Stimulated activated CD4-positive, alpha-beta T cell treated with anti-CD3 and anti-CD28 coated beads, Interleukin-12 subunit alpha, Interleukin-12 subunit beta, amount 100 ng/mL, for 24 hours (primary cell): ENCODE measurements around the gene SPOCK1.

Experiments
- DNase-seq, 2 experiments: peaks; one replicate each; pipeline ENCODE4 v3.0.0-alpha.2; 2020; ENCODE audit warnings: low read depth in 2 of 2

Gene SPOCK1

DNA sequence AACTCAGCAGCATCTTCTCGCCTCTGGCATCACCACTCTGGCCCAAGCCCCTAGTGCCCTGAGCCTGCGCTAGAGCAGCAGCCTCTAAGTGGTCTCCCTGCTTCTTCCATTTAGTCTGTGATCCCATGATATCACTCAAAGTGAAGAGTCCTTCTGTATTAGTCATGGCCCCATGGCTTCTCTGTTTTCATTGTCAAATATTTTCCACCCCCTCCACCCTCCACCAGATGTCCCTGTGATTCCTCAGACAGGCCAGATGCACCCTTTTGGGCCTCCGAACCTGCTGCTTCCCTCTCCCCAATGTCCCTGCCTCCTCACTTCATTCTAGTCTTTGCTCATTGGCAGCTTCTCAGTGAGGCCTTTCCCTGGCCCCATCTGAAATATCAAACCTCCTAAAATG, 299.2 kb downstream of the SPOCK1 start:
- DNase-seq, result no peak

DNA sequence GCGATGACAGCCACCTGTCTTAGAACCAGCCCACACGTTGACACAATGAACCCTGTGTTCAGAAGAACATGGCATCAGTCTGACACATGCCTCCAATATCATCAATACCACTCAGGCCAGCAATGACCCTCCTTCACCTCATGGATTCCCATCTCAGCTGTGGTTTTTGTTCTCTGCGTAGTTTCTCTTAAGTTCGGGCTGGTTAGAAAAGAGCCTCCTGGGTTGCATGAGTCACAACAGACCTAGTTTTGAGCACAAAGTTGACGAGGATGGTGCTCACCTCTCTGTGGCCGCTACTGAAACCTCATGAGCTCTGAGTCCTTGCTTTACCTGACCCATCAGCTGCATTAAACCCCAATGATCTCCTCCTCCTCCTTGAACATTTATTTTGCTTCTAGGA, 299.9 kb downstream of the SPOCK1 start:
- DNase-seq, result no peak

DNA sequence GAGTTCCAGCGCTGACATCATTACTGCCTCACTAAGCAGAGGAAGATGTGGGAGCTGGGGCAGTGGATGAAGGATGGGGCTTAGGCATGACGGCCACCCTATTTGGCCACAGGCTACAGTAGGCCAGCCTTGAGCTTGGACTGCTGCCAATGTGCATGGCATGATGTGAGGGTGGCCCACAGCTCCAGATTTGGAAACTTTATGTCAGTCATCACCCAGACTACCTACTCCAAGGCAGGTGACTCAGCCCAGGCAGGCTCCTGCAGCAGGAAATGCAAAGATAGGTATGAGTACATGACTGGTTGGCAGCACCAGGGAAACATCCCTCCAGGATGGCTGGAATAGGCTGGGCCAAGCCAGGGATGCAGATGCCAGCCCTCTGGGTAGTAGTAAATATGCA, 303.6 kb downstream of the SPOCK1 start:
- no peak for DNase-seq

DNA sequence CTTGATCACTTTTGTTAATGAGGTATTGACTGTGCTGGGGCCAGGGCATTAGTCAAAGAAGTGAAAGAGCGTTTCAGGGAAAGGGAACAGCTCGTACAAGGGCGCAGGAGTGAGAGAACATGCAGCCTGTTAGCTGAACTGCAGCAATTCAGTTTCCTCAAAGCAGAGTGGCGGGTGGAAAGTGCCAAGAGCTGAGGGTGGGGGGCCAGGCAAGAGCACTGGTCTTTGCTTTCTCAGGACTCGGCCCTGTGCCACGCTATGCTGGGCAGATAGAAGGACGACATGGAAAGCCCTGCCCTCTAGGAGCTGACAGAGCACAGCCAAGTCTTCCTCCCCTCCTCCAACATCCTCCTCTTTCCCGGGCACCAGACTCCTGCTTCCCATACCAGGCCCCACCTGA, 304.8 kb downstream of the SPOCK1 start:
- DNase-seq, result no peak

DNA sequence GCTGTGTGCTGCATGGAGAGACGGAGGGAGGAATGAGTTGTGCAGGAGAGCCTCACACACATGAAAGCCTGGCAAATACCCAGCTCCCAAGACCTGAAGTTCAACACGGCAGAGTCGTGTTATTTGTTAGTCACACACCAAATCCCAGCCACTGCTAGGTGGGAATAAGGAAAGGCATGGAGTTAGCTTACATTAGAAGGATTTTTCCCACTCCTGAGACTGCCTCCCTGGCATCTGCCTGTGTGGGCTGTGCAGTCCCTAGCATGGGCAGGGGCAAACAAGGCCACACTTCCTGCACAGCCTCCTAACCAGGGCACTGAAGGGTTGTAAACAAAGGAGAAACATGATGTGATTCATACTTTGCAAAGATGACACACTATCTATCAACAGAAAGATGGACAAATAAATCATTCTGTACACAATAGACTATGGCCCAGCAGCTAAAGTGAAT, 306.8 kb downstream of the SPOCK1 start:
- DNase-seq, result no peak

DNA sequence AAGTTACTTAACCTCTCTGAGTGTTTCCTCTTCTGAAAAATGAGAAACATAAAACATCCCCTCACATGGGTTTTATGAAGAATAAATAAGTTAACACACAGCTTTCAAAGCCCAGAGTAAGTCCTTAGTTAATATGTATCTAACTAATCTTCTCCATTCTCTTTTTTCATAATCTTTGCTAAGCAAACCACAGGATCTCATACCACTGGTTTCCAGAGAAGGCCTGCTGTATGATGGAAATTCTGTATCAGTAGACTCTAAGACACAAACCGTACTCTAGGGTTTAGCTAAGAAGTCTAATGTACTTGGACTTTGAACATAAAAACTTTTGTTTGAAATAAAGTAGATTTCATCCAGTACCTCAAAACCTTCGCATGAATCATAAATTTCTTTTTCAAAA, 307.9 kb downstream of the SPOCK1 start:
- no peak for DNase-seq

DNA sequence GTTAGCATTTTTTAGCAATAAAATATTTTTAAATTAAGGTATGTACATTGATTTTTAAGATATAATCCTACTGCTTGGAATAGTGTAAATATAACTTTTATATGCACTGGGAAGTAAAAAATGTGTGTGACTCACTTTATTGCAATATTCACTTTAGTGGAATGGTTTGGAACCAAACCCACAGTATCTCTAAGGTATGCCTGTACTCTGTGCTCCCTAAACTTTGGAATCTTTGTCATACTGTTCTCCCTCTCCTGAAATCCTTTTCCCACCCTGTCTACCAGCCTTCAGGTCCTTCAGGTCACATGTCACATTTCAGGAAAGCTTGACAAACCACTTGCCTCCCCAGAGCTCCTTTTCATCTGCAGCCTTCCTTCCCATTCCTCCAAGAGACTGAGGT, 308.7 kb downstream of the SPOCK1 start:
- DNase-seq, result no peak

DNA sequence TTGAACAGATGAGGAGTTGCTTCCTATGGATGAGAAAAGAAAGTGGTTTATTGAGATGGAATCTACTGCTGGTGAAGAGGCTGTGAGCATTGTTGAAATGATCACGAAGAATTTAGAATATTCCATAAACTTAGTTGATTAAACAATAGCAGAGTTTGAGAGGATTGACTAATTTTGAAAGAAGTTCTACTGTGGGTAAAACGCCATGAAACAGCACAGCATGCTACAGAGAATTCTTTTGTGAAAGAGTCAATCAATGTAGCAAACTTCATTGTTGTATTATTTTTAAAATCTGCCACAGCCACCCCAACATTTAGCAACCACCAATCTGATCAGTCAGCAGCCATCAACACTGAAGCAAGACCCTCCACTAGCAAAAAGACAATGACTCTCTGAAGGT, 309.1 kb downstream of the SPOCK1 start:
- DNase-seq, result no peak

DNA sequence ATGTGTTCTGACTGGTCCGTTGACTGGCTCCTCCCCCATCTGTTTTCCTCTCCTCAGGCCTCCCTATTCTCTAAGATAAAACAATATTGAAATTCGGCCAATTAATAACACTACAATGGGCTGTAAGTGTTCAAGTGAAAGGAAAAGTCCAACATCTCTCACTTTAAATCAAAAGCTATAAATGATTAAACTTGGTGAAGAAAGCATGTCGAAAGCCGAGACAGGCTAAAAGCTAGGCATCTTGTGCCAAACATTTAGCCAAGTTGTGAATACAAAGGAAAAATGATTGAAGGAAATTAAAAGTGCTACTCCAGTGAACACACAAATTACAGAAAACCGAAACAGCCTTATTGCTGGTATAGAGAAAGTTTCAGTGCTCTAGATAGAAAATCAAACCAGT, 310.6 kb downstream of the SPOCK1 start:
- no peak for DNase-seq

DNA sequence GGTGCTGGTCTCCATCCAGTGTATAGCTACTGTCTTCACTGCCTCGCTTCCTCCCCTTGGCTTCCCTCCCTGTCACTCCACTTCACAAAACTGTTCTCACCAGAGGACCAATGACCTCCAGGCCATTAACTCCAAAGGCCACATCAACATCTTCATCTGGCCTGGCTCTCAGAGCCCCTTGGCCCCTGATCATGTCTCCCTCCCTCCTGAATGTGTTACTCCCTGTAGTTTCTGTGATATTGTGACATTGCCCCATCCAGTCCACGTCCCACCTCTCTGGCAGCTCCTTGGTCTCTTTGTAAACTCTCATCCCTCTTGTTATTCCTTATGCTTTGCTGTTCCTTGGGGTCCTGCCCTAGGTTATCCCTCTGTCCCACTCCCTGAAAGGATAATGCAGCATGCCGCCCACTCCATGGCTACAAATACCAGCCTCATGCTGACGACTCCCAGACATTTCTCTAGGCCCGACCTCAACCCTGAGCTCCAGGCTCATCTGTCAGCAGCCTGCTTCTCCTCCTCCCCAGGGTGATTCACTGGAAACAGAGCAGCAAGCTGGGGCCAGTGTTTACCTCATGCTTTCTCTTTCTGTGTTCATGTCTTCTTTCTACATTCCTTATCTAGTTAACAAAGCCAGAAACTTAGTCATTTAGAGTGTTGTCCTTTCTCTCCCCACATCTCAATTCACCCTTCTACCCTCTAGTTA, 312.2 kb downstream of the SPOCK1 start:
- no peak for DNase-seq

DNA sequence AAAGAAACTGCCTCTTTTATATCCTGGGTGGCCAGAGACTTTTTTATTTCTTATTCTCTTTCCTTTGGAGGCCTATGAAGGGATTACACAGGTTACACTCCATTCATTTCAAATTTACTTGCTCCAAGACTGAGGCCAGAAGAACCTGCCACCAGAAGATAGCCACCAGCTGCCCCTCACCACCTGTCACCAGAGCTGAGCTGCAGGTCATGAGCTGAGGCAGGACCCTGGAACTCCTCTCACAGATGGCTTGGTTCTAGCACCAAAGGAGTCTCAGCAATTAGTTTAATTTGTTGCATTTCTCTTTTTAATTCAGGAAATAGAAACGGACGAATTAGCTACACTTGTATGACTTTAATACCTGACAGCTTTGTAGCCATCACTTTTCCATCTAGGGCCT, 313.9 kb downstream of the SPOCK1 start:
- DNase-seq, result no peak

DNA sequence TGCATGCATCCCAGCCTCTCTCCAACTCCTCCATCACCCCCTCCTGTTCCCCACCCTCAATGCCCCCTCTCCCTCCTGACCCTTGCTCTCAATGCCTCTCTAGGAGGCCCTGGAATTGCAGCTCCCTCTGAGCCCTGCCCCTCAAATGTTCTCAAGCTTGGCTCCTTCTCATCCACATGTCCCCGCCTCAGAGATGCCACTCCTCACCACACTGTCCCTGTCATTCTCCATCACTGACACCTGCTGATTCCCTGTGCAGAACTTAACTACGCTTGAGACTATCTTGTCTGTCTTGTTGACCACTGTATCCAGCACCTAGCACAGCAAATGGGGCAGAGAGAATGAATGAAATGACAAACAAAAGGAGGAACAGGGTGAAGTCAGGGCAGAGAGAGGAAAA, 314.4 kb downstream of the SPOCK1 start:
- DNase-seq, result no peak

DNA sequence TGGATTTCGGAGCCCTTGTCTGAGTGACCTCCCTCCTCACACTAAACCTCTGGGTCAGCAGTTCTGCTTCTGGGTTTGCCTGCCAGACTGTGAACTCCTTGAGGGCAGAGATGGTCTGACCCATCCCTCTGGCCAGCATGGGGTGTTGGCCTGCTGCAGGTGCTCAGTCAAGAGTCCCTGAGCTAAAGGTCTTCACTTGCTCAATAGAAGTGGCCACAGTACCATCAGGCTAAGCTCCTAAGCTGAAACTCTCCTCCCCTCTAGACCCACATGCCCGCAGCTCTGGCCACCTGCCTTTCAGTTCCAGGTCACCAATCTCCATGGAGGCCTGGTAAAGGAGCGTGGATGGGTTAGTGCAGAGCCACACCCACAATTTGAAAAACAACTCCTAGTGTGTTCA, 316.6 kb downstream of the SPOCK1 start:
- no peak for DNase-seq

DNA sequence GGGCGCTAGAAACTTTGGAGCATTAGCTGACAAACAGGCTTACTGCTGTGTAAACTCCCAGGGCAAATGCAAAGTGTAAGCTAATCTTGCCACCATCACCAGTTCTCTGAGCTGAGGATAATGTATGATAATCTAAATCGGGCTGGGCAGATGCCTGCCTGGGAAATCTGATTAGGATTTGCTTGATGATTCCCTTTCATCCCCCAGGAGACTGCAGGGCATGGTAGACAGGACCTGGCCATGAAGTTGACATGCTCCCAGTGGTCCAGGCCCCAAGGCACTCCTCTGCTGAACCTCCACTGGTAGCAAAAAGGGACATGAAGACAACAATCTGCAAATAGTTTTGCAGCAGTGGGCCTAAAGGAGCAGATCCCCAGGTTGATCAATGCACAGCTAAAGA, 317.5 kb downstream of the SPOCK1 start:
- no peak for DNase-seq

DNA sequence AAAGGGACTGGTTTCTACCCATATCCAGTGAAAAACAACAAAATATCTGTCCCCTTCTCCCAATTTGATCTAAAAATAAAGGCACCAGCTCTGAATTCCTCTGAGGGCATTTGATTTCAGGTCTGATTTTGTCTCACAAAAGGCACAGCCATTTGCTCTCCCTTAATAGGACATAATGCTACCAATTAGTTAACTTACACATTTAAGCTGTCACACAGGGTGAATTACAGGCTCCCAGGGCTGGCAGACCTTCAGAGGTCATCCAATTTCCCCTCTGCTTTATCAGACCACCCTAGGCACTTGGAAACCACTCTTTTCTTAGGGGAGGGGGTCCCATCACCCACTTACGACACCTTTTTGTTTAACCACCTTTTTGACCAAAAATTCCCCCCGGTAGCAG, 319.9 kb downstream of the SPOCK1 start:
- DNase-seq, result no peak

DNA sequence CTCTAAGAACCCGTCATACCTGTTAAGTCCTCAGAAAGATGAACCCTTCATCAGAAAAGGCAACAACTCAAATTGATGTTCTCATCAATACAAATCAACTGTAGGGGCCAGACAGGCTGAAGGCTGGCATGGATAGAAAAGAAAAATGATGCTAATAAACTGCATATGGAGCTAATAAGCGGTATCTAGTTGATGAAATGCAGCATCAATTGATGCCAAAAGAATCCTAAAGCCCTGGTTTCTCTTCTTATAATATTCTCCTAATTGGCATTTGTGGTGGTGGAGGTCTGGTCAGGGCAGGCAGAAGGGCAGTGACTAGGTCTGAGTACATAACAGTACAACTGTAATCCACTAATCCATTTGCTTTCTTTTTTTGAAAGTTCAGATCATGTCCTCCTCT, 322.5 kb downstream of the SPOCK1 start:
- no peak for DNase-seq

DNA sequence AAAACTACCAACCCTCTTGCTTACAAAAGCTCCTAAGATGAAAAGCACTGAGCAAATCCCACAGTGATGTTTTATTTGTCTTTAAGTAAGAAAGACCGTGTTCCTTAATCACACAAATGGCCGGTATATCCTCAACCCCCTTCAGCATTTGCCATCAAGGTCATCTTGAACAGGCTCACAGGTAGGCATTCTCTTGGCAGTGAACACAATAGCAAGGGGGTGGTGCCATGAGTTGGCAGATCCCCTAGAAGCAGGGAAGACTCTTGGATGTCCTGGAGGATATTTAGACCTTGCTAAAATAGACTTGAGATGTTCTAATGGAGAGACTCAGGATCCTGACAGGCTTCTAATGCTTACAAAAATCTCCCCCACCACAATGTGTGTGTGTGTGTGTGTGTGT, 323.0 kb downstream of the SPOCK1 start:
- DNase-seq, result no peak

DNA sequence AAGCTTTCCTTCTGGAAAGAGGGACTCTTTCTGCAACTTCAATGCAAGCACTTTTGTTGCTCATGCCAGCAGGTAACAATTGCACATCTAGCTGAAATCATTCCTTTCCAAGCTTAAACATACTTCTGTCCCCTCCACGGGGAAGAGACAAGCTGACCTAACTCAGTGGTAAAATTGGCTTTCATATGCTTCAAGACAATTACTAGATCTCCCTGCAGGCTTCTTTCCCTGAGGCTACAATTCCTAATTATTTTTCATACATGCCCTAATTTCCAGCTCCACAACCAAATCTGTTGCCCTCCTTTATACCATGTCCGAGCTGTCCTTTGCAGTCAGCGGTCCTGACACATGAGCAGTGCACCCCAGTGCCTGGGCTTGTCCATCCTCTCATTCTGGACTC, 324.9 kb downstream of the SPOCK1 start:
- DNase-seq, result no peak

DNA sequence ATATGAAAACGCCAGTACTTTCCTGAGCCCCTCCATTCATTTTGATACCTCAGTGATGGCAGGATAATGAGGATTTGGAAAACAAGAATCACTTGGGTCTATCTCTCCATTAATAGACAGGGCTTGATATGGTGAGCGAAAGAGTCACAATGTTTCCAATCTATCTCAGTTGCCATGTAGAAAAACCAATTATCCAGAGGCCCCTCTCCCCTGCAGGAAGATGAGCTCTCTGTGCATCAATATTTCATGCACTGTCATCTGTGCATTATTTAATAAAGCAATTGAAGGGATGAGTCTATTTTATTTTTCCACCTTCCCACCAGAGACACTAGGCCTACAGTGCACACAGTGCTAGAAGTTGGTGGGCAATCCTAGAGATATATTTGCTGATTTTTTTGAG, 326.9 kb downstream of the SPOCK1 start:
- DNase-seq, result no peak

DNA sequence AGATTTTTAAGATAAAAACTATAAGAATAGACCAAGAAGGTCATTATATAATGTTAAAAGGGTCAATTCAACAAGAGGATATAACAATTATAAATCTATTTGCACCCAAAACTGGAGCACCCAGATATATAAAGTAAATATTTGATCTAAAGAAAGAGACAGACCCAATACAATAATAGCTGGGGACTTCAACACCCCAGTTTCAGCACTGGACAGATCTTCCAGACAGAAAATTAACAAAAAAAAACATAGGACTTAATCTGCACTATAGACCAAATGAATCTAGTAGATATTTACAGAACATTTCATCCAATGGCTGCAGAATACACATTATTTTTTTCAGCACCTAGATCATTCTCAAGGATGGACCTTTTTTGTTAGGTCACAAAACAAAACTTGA, 331.9 kb downstream of the SPOCK1 start:
- DNase-seq, result no peak

DNA sequence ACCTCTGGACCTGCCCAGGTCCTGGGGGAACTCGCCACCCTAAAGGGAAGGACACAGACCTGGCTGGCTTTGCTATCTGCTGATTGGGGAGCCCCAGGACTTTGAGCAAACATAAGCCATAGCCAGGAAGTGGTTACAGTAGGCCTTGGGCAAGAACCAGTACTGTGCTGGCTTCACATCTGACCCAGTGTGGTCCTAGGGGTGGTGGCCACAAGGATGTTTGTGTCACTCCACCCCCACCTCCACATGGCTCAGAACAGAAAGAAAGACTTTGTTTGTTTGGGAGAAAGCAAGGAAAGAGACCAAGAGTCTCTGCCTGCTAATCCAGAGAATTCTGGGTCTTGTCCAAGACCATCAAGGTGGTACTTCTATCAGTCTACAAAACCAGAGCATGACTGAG, 334.2 kb downstream of the SPOCK1 start:
- no peak for DNase-seq

DNA sequence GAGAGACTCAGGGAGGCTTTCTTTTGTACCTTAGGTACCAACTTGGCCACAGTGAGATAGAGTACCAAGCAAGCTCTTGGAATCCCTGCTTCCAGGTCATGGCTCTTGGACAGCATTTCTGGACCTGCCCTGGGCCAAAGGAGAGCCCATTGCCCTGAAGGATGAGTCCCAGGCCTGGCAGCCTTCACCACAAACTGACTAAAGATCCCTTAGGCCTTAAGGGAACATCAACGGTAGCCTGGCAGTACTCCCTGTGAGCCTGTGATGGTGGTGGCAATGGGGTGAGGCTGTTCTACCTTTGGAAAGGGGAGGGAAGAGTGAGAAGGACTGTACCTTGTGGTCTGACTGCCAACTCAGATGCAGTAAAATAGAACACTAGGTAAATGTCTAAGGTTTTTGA, 334.6 kb downstream of the SPOCK1 start:
- DNase-seq, result no peak

DNA sequence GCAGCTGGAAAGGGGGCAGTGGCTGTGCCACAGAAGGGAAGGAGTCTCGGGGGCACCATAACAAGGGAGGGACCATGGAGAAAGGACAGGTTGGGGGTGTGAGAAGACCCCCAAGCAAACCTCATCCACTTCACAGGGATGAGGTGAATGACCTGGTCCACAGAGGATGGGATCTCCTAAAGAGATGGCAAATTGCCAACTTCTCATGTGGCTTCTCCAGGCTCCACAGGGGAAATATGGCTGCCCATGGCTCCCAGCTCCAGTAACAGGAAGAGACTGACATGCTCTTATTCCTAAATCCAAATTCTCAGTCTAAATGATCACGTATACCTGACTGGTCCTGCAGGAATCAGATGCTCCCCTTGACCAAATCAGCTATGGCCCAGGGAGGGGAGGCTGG, 340.4 kb downstream of the SPOCK1 start:
- DNase-seq, result no peak

DNA sequence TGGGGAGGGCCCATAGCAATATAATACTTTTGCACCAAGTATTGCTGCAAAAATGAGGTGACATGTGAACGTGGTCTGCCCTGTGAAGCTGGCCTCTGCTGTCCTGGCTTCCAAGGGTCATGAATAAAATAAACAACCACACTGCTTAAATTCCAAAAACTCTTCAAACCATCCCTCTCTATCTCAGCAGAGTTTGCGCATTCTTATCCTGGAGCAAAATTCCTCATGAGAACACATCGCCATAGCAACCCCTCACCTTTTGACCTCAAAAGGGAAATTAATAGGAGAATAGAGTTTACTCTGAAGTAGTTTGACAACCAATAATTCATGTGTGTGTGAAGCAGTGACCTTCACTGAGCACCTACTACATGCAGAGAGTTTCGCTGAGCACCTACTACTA, 342.9 kb downstream of the SPOCK1 start:
- DNase-seq, result no peak
